AG08396 (cell line): ENCODE data around the gene NFATC4.
"Not testable (repeated sequence)": the region's sequence is repeated elsewhere in the genome, so short reads cannot be mapped to it uniquely, and the experiment has no call there.

Experiments used
- DNase-seq: peaks from one replicate; pipeline ENCODE4 v3.0.0; 2012; ENCODE audit warnings: low spot score, mixed read lengths

Gene NFATC4

GRCh38 chr14:24368212-24368561 is 203 bp downstream of the NFATC4 start:
- no peak for DNase-seq

- peak; percentile 84 for DNase-seq
Observed at GRCh38 chr14:24368562-24369252, 723 bp downstream of the NFATC4 start.

GRCh38 chr14:24369463-24369862 is 1.5 kb downstream of the NFATC4 start:
- DNase-seq, result no peak

- no peak for DNase-seq
Observed at GRCh38 chr14:24369907-24370687, 2.1 kb downstream of the NFATC4 start.

- DNase-seq, result no peak
Observed at GRCh38 chr14:24370748-24371147, 2.8 kb downstream of the NFATC4 start.

- not testable (repeated sequence) for DNase-seq
Observed at GRCh38 chr14:24371605-24372004, 3.6 kb downstream of the NFATC4 start.

GRCh38 chr14:24372701-24373416 is 4.9 kb downstream of the NFATC4 start:
- DNase-seq, result no peak

- DNase-seq, result no peak
Observed at GRCh38 chr14:24376448-24377070, 8.6 kb downstream of the NFATC4 start.

GRCh38 chr14:24377126-24377525 is 9.1 kb downstream of the NFATC4 start:
- DNase-seq, result no peak

GRCh38 chr14:24377657-24378056 is 9.7 kb downstream of the NFATC4 start:
- DNase-seq, result no peak

- DNase-seq, result no peak
Observed at GRCh38 chr14:24378327-24378726, 10.3 kb downstream of the NFATC4 start.

- no peak for DNase-seq
Observed at GRCh38 chr14:24378981-24379906, 11.3 kb downstream of the NFATC4 start.

- no peak for DNase-seq
Observed at GRCh38 chr14:24379907-24380730, 12.1 kb downstream of the NFATC4 start.

GRCh38 chr14:24381363-24382063 is 13.5 kb downstream of the NFATC4 start:
- no peak for DNase-seq

GRCh38 chr14:24382064-24382371 is 14.0 kb downstream of the NFATC4 start:
- DNase-seq, result no peak

- no peak for DNase-seq
Observed at GRCh38 chr14:24384169-24384568, 16.2 kb downstream of the NFATC4 start.

- no peak for DNase-seq
Observed at GRCh38 chr14:24385524-24385923, 17.5 kb downstream of the NFATC4 start.

GRCh38 chr14:24387009-24387345 is 19.0 kb downstream of the NFATC4 start:
- no peak for DNase-seq

- DNase-seq, result not testable (repeated sequence)
Observed at GRCh38 chr14:24387579-24387978, 19.6 kb downstream of the NFATC4 start.
